AG09309 (cell line): ENCODE measurements around the gene IBSP.
A peak's percentile ranks its signal among the peaks of the same experiment; 100 is the strongest.

Experiments
- DNase-seq: peaks from one replicate; pipeline ENCODE4 v3.0.0-alpha.2; 2010; ENCODE audit warnings: low read depth
- H3K4me3 ChIP-seq: 2 replicates; pipeline ENCODE4 v1.5.1; 2011; ENCODE audit warnings: mild to moderate bottlenecking, low read depth, low read length, moderate library complexity; ENCODE audit not compliant: control insufficient read depth
- TF ChIP-seq, protein P1 (sequence below): IDR thresholded peaks from 2 replicates; pipeline ENCODE4 v1.5.1; 2011; ENCODE audit warnings: mild to moderate bottlenecking, low read depth, low read length, inconsistent platforms; ENCODE audit not compliant: insufficient read depth, control insufficient read depth; ENCODE audit errors: missing control alignments

The IBSP gene

DNA sequence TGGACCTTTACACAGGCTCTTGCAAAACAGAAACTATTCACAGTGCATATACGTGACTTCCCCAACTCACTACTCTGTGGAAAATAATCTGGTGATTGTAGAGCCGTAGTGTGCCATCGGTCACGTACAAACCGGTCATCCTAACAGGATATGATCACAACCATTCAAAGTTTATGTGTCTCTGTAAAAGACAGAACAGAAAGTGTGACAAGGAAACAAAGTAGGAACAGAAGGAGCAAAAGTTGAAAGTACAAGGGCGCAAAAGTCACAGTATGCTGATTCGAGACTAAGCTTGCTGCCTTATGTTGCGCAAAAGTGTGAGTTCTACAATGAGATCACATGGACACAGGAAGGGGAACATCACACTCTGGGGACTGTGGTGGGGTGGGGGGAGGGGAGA, 52.0 kb downstream of the IBSP start:
- TF ChIP-seq, protein P1, sequence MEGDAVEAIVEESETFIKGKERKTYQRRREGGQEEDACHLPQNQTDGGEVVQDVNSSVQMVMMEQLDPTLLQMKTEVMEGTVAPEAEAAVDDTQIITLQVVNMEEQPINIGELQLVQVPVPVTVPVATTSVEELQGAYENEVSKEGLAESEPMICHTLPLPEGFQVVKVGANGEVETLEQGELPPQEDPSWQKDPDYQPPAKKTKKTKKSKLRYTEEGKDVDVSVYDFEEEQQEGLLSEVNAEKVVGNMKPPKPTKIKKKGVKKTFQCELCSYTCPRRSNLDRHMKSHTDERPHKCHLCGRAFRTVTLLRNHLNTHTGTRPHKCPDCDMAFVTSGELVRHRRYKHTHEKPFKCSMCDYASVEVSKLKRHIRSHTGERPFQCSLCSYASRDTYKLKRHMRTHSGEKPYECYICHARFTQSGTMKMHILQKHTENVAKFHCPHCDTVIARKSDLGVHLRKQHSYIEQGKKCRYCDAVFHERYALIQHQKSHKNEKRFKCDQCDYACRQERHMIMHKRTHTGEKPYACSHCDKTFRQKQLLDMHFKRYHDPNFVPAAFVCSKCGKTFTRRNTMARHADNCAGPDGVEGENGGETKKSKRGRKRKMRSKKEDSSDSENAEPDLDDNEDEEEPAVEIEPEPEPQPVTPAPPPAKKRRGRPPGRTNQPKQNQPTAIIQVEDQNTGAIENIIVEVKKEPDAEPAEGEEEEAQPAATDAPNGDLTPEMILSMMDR, result no peak
- DNase-seq, result no peak
- no peak overlapping the region for H3K4me3 ChIP-seq

DNA sequence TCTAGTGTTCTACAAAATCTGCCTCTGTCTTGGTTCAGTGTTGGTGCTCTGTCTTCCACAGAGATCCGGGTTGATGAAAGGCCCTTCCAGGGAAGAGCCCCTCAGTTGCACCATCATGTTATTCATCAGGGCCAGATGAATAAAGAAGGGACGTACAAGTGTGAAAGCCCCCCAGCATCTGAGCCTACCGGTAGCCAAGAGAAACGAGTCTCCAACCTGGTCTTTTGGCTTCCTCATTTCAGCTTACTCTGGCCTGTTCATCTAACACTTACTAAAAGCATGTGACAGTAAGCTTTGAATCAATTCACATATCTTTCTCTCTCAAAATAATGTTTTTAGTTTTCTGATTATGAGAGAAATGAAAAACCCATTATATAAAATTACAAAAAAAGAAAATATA, 52.6 kb downstream of the IBSP start:
- TF ChIP-seq, protein P1, result no peak
- no peak overlapping the region for H3K4me3 ChIP-seq
- DNase-seq, result no peak

DNA sequence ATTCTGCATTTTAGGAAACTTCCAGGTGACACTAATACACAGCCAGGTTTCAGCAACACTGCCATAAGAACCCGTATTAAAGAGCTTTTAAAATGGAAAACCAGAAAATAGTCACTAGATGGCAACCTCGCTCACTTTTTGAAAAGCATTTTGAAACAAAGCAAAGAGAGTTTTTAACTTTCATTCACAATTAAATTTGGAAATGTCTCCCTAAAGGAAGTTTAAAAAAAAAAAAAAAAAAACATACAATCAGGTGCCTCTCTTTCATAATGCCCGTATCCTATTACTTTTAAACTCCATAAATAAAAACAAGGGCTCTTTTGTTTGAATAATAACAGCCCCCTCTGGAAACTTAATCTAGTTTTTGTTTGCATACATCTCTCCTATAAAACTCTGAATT, 53.8 kb downstream of the IBSP start:
- peak; percentile 25 for DNase-seq
- H3K4me3 ChIP-seq, result no peak overlapping the region
- TF ChIP-seq, protein P1, result peak; percentile 41

DNA sequence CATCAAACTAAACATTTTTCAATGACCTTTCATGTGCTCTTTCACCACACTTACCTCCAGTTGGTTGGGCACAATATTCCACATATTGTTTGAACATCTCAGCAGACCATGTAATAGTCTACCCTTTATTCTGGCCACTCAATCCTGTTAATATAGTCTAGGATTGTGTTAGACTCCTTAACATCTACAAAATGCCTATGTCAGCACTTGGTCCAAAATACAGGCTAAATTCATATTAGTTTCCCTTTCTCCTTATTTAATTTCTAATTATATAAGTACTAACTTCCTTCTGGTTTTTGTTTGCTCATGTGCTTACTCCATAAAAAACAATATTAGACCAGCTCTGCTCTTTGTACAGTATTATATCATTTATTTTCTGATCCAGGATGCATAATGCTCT, 54.5 kb downstream of the IBSP start:
- no peak overlapping the region for H3K4me3 ChIP-seq
- TF ChIP-seq, protein P1, result no peak
- DNase-seq, result no peak

DNA sequence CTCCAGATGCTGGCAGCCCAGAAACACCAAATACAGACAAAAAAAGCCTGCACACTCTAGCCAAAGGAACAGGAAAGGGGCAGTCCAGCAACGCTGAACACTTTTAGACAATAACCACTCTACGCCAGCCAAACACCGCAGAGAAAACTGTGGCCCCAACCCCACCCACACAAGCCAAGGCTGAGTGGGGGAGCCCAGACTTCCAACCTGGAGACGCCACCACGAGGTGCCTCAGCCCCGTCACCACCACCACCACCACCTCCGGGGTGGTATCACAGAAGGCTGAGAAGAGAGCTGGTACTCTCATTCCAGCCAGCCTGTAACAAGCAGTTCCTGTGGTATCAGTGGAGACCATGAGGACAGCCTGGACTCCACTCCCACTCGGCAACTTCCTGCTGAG, 56.2 kb downstream of the IBSP start:
- no peak for DNase-seq
- TF ChIP-seq, protein P1, result no peak
- H3K4me3 ChIP-seq, result no peak overlapping the region

DNA sequence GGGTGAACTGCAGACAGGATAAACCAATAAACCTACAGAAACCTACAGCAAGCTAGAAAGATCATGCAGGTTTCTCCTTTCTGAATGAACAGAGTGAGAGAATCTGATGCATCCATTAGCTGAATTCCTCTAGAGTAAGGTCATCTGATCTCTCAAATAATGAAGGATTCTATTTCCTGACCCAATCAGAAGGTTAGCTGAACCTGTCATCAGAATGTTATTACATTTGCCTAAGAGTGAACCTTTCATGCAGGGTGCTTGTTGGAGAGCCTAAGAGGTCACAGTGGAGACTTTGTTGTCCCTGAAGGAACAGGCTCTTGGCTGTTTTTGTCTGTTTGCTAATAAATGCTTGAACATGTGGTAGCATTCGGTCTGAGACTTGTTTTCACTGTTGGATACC, 57.5 kb downstream of the IBSP start:
- no peak for DNase-seq
- TF ChIP-seq, protein P1, result no peak
- no peak overlapping the region for H3K4me3 ChIP-seq

DNA sequence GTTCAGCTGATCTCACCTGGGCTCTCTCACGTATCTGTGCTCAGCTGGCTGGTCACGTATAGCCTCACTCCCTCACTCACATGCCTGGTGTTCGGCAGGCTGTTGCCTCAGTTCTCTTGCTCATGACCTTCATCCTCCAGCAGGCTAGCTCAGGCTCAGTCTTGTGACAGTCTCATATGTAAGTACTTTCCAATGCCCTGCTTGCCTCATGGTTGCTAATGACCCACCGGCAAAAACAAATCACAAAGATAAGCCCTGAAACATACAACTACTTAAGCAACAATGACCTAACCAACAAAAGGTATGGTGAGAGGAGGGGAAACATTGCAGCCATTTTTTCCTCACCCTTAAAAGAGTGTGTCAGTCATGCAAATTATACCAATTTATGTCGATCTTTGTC, 58.4 kb downstream of the IBSP start:
- TF ChIP-seq, protein P1, result no peak
- no peak overlapping the region for H3K4me3 ChIP-seq
- no peak for DNase-seq
